ENCODE results near the gene OCSTAMP.

DNA sequence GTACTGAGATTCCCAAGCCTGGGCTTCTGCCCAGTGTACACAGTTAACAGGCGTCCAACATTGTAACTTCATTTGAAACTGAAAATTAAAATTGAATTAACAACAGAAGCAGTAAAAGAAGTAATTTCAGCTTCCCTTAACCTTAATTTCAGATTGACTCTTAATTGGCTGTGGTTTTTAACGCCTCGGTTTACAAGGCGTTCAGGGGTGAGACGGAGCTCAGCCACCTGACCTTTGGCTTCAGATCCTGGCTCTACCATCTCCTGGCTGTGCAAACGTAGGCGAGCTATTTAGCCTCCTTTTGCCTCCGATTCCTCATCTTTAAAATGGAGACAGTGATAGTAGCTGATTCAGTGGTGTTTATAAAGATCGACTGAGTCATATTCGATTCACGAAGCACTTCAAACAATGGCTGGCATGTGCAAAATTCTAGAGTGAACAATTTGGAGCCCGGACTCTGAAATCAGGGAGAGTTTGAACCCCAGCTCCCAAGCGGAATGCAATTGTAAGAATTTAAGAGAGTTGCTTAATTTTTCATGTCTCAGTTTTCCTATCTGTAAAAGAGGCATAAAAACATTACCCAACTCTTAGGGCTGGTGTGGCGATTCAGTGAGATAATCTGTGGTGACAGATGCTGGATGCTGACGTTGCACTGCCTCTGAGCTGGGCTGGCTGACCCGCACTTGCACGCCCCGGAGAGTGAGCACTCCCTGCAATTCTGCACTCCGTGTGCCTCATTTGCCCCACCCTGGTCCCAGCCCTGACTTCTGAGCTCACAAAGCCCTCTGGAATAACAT is 23.5 kb upstream of the OCSTAMP start:
- TF ChIP-seq, protein P1, sequence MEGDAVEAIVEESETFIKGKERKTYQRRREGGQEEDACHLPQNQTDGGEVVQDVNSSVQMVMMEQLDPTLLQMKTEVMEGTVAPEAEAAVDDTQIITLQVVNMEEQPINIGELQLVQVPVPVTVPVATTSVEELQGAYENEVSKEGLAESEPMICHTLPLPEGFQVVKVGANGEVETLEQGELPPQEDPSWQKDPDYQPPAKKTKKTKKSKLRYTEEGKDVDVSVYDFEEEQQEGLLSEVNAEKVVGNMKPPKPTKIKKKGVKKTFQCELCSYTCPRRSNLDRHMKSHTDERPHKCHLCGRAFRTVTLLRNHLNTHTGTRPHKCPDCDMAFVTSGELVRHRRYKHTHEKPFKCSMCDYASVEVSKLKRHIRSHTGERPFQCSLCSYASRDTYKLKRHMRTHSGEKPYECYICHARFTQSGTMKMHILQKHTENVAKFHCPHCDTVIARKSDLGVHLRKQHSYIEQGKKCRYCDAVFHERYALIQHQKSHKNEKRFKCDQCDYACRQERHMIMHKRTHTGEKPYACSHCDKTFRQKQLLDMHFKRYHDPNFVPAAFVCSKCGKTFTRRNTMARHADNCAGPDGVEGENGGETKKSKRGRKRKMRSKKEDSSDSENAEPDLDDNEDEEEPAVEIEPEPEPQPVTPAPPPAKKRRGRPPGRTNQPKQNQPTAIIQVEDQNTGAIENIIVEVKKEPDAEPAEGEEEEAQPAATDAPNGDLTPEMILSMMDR (IDR thresholded peaks at IDR 0.05) = no peak
- TF ChIP-seq POLR2AphosphoS5 (IDR thresholded peaks at IDR 0.05; ENCODE audit: low read depth, low read length) = no peak
- TF ChIP-seq, protein P2, sequence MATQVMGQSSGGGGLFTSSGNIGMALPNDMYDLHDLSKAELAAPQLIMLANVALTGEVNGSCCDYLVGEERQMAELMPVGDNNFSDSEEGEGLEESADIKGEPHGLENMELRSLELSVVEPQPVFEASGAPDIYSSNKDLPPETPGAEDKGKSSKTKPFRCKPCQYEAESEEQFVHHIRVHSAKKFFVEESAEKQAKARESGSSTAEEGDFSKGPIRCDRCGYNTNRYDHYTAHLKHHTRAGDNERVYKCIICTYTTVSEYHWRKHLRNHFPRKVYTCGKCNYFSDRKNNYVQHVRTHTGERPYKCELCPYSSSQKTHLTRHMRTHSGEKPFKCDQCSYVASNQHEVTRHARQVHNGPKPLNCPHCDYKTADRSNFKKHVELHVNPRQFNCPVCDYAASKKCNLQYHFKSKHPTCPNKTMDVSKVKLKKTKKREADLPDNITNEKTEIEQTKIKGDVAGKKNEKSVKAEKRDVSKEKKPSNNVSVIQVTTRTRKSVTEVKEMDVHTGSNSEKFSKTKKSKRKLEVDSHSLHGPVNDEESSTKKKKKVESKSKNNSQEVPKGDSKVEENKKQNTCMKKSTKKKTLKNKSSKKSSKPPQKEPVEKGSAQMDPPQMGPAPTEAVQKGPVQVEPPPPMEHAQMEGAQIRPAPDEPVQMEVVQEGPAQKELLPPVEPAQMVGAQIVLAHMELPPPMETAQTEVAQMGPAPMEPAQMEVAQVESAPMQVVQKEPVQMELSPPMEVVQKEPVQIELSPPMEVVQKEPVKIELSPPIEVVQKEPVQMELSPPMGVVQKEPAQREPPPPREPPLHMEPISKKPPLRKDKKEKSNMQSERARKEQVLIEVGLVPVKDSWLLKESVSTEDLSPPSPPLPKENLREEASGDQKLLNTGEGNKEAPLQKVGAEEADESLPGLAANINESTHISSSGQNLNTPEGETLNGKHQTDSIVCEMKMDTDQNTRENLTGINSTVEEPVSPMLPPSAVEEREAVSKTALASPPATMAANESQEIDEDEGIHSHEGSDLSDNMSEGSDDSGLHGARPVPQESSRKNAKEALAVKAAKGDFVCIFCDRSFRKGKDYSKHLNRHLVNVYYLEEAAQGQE (IDR thresholded peaks at IDR 0.05; ENCODE audit: insufficient read depth in 1 of 2, low read depth in 2 of 2, low read length in 1 of 2) = no peak

Data from Panc1 (cell line).